IPS DF 6.9 (cell line): ENCODE results near the gene AKT1.
A peak's percentile ranks its signal among the peaks of the same experiment; 100 is the strongest.
"Not testable (repeated sequence)": the region's sequence is repeated elsewhere in the genome, so short reads cannot be mapped to it uniquely, and the experiment has no call there.

Experiments used
- DNase-seq: peaks from one replicate; pipeline ENCODE4 v3.0.0-alpha.2; 2013; ENCODE audit warnings: low read depth, low spot score
- H3K27ac ChIP-seq: one replicate; pipeline ENCODE4 v1.5.1; 2013; ENCODE audit warnings: low read length, control low read depth
- H3K27me3 ChIP-seq: 2 replicates; pipeline ENCODE4 v1.6.1; 2013; ENCODE audit warnings: mild to moderate bottlenecking, low read length; ENCODE audit not compliant: control insufficient read depth, insufficient read depth
- H3K36me3 ChIP-seq: 2 replicates; pipeline ENCODE4 v1.6.1; 2013; ENCODE audit warnings: low read length; ENCODE audit not compliant: control insufficient read depth, insufficient read depth
- H3K4me1 ChIP-seq: 2 replicates; pipeline ENCODE4 v1.6.1; 2013; ENCODE audit warnings: low read length; ENCODE audit not compliant: control insufficient read depth, insufficient read depth
- H3K4me3 ChIP-seq: 2 replicates; pipeline ENCODE4 v1.5.1; 2013; ENCODE audit warnings: mild to moderate bottlenecking, low read length
- H3K9me3 ChIP-seq: 2 replicates; pipeline ENCODE4 v1.6.1; 2013; ENCODE audit warnings: low read length, inconsistent platforms; ENCODE audit not compliant: control insufficient read depth, insufficient read depth
- WGBS: extraction: QIAGEN DNeasy Blood & Tissue Kit; methylation state at CpG from one replicate; pipeline ENCODE4 v1.1.7; 2013; ENCODE audit warnings: mixed read lengths, missing lambda C conversion rate; ENCODE audit not compliant: insufficient read length, insufficient coverage; 5-methylcytosine and 5-hydroxymethylcytosine counted together

Gene AKT1

GRCh38 chr14:104794993-104795780 lies at the start of gene AKT1:
TSS of gene AKT1 (minus strand) at chr14:104795748. CDS start at chr14:104792643, 3,105 bp downstream.
- WGBS, result no CpG with 5 or more reads among the region's 124 CpGs
- Histone ChIP-seq H3K4me3 (peak within 1 kb of the TSS; percentile 60; the same call in 1 of the 2 replicates), H3K36me3 (peaks cover 7% of the 10 kb centered on the region; the same call in 1 of the 2 replicates), H3K4me1 (peaks cover 16% of the 10 kb centered on the region), H3K9me3 (no peaks in the 10 kb centered on the region), H3K27ac (no peak within 1 kb of the TSS), H3K27me3 (peaks cover 7% of the 10 kb centered on the region; the same call in 1 of the 2 replicates)
- no peak for DNase-seq

GRCh38 chr14:104845033-104845666 lies 49.6 kb upstream of the AKT1 start:
- DNase-seq, result no peak
- 0 out of 2 replicates have a peak, but pooled peaks cover 2% of the 10 kb centered on the region for H3K27me3 ChIP-seq
- no peaks in the 10 kb centered on the region for H3K9me3 ChIP-seq
- no peak overlapping the region for H3K27ac ChIP-seq
- H3K36me3 ChIP-seq, result no peaks in the 10 kb centered on the region
- H3K4me1 ChIP-seq, result peaks cover 5% of the 10 kb centered on the region; the same call in 1 of the 2 replicates
- no CpG with 5 or more reads among the region's 4 CpGs for WGBS
- no peak overlapping the region for H3K4me3 ChIP-seq

GRCh38 chr14:104844306-104845032 lies 48.9 kb upstream of the AKT1 start:
- H3K9me3 ChIP-seq, result no peaks in the 10 kb centered on the region
- WGBS, result no CpG with 5 or more reads among the region's 27 CpGs
- H3K4me3 ChIP-seq, result peak overlapping the region; percentile 10; the same call in 1 of the 2 replicates
- no peaks in the 10 kb centered on the region for H3K36me3 ChIP-seq
- H3K27ac ChIP-seq, result no peak overlapping the region
- no peak for DNase-seq
- H3K4me1 ChIP-seq, result peaks cover 5% of the 10 kb centered on the region; the same call in 1 of the 2 replicates
- H3K27me3 ChIP-seq, result 0 out of 2 replicates have a peak, but pooled peaks cover 2% of the 10 kb centered on the region

- peak overlapping the region; percentile 26; the same call in 1 of the 2 replicates for H3K4me3 ChIP-seq
Observed at GRCh38 chr14:104843442-104844305, 48.1 kb upstream of the AKT1 start.

GRCh38 chr14:104843006-104843405 lies 47.5 kb upstream of the AKT1 start:
- Histone ChIP-seq H3K4me3 (peak overlapping the region; percentile 26; the same call in 1 of the 2 replicates), H3K9me3 (no peaks in the 10 kb centered on the region), H3K27ac (no peak overlapping the region), H3K4me1 (peaks cover 5% of the 10 kb centered on the region; the same call in 1 of the 2 replicates), H3K27me3 (0 out of 2 replicates have a peak, but pooled peaks cover 2% of the 10 kb centered on the region), H3K36me3 (no peaks in the 10 kb centered on the region)
- DNase-seq, result no peak
- no CpG with 5 or more reads among the region's 13 CpGs for WGBS

More at GRCh38 chr14:104843442-104844305, 48.1 kb upstream of the AKT1 start:
- H3K27ac ChIP-seq, result no peak overlapping the region
- H3K4me1 ChIP-seq, result peaks cover 5% of the 10 kb centered on the region; the same call in 1 of the 2 replicates
- DNase-seq, result no peak
- no peaks in the 10 kb centered on the region for H3K36me3 ChIP-seq
- WGBS, result no CpG with 5 or more reads among the region's 69 CpGs
- H3K9me3 ChIP-seq, result no peaks in the 10 kb centered on the region
- 0 out of 2 replicates have a peak, but pooled peaks cover 2% of the 10 kb centered on the region for H3K27me3 ChIP-seq

GRCh38 chr14:104841730-104842129 lies 46.2 kb upstream of the AKT1 start:
- Histone ChIP-seq H3K36me3 (no peaks in the 10 kb centered on the region), H3K4me3 (no peak overlapping the region), H3K27me3 (0 out of 2 replicates have a peak, but pooled peaks cover 2% of the 10 kb centered on the region), H3K9me3 (no peaks in the 10 kb centered on the region), H3K27ac (no peak overlapping the region), H3K4me1 (peaks cover 5% of the 10 kb centered on the region; the same call in 1 of the 2 replicates)
- no peak for DNase-seq
- WGBS, result no CpG with 5 or more reads among the region's 1 CpG

- H3K4me3 ChIP-seq, H3K9me3 ChIP-seq, H3K36me3 ChIP-seq, DNase-seq, H3K4me1 ChIP-seq, H3K27ac ChIP-seq, H3K27me3 ChIP-seq: not testable (repeated sequence)
- WGBS, result no CpG with 5 or more reads among the region's 41 CpGs
Observed at GRCh38 chr14:104836171-104836935, 40.8 kb upstream of the AKT1 start.

DNA sequence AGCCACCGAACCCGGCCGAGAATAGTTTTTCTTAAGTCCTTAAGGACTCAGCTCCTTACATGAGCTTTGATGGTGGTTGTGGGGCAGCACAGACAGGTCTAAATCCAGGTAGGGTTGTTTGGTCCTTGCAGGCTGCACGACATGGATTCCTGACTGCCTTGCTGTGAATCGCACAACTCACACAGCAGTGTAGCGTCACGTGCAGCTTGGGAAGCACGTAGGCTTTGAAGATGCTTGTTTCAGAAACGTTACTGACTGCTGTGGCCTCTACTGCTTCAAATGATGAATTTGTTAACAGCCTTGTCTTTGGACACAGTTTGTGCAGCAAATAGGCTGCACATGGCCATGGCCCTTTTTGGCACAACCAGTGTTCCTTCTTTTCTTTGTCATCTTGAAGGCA lies 35.2 kb upstream of the AKT1 start:
- peaks cover 1% of the 10 kb centered on the region; the same call in 1 of the 2 replicates for H3K4me1 ChIP-seq
- H3K27ac ChIP-seq, result no peak overlapping the region
- H3K36me3 ChIP-seq, result no peaks in the 10 kb centered on the region
- H3K9me3 ChIP-seq, result no peaks in the 10 kb centered on the region
- H3K27me3 ChIP-seq, result no peaks in the 10 kb centered on the region
- no peak overlapping the region for H3K4me3 ChIP-seq
- WGBS, result no CpG with 5 or more reads among the region's 9 CpGs
- DNase-seq, result no peak
